ENCODE measurements around the gene FHIT. TPM values are rescaled to one million over a fixed set of nuclear protein-coding genes. Genes with fewer than 3 reads are reported as not detected.

The FHIT gene
- total and polyA plus RNA-seq, 11 donors: 4.2 to 26.8 (median 16.5) TPM

GRCh38 chr3:59925946-59926345 is 1325.3 kb downstream of the FHIT start:
- DNase-seq (no peak), ATAC-seq (no peak)
- TF ChIP-seq CTCF (IDR thresholded peaks at IDR 0.05): no peak
- no peak for TF ChIP-seq POLR2A (IDR thresholded peaks at IDR 0.05)
- H3K27ac ChIP-seq: no peak overlapping the region
- H3K9me3 ChIP-seq: no peaks in the 10 kb centered on the region
- no peak overlapping the region for H3K4me3 ChIP-seq
- intact Hi-C loops (cut with DNase I): no loop called here
- no peaks in the 10 kb centered on the region for H3K4me1 ChIP-seq
- no peaks in the 10 kb centered on the region for H3K36me3 ChIP-seq
- H3K27me3 ChIP-seq: no peaks in the 10 kb centered on the region

GRCh38 chr3:59922192-59922591 is 1329.1 kb downstream of the FHIT start:
- Histone ChIP-seq H3K36me3 (no peaks in the 10 kb centered on the region), H3K27ac (no peak overlapping the region), H3K9me3 (no peaks in the 10 kb centered on the region), H3K4me1 (no peaks in the 10 kb centered on the region), H3K4me3 (no peak overlapping the region), H3K27me3 (no peaks in the 10 kb centered on the region)
- TF ChIP-seq CTCF (IDR thresholded peaks at IDR 0.05) (no peak), POLR2A (IDR thresholded peaks at IDR 0.05) (no peak)
- intact Hi-C loops (cut with DNase I): no loop called here
- DNase-seq (no peak), ATAC-seq (no peak)
- 57 to 82% (median 67%) methylated on average over 7 of the region's 7 CpGs for WGBS, 4 donors

GRCh38 chr3:59920822-59921221 is 1330.4 kb downstream of the FHIT start:
- intact Hi-C loops (cut with DNase I): no loop called here
- Histone ChIP-seq H3K4me3 (no peak overlapping the region), H3K9me3 (no peaks in the 10 kb centered on the region), H3K27me3 (no peaks in the 10 kb centered on the region), H3K4me1 (no peaks in the 10 kb centered on the region), H3K27ac (no peak overlapping the region), H3K36me3 (no peaks in the 10 kb centered on the region)
- TF ChIP-seq POLR2A (IDR thresholded peaks at IDR 0.05) (no peak), CTCF (IDR thresholded peaks at IDR 0.05) (no peak)
- no peak for ATAC-seq
- no peak for DNase-seq
- WGBS, 4 donors: 76 to 85% (median 81%) methylated on average over 5 of the region's 5 CpGs

- Histone ChIP-seq H3K27ac (no peak overlapping the region), H3K9me3 (no peaks in the 10 kb centered on the region), H3K4me3 (no peak overlapping the region), H3K27me3 (no peaks in the 10 kb centered on the region), H3K4me1 (no peaks in the 10 kb centered on the region), H3K36me3 (no peaks in the 10 kb centered on the region)
- no peak for DNase-seq
- TF ChIP-seq POLR2A (IDR thresholded peaks at IDR 0.05) (no peak), CTCF (IDR thresholded peaks at IDR 0.05) (no peak)
- 90 to 95% (median 93%) methylated on average over 2 of the region's 2 CpGs for WGBS, 4 donors
- intact Hi-C loops (cut with DNase I): no loop called here
- no peak for ATAC-seq
These were observed 1331.7 kb downstream of the FHIT start for GRCh38 chr3:59919586-59919985.
